ENCODE measurements around the gene IFNA13.

IFNA13 gene

DNA sequence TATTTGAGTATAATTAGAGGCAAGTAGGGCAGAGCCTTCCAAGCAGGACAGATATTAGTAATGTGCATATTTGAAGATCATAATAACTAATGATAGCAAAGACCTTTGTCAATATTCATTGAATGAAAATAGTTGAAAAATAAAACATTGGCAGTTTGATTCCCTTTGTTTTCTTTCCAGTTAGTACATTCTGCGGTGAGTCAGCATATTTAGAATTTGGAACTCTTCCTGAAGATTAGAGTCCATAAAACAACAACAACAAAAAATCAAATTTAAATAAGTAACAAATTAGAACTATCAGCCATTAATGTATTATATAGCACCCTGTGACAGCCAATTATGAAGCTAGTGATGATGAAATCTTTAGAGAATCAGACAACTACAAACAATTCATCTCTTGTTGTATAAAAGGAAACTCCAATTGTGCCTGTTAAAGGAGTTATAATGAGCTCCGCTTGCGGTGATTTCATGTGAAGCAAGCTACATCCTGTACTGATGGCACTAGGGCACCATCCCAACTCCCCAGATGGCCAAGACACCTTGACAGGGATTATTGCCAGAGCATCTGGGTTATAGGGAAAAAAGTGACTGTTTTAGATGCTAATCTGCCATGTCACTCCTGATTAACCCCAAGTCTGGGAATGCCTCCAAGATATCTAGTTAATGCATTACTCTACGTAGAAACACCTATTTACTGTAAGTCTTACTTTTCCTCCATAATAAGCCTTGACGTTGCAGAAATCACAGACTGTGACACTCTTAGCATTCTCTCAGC is 47.8 kb upstream of the IFNA13 start (continued):
- TF ChIP-seq ZNF843 (tag by site-specific recombination; IDR thresholded peaks at IDR 0.05) (no peak), ZNF133 (tag by site-specific recombination; IDR thresholded peaks at IDR 0.05) (no peak), GFI1B (tag by site-specific recombination; IDR thresholded peaks at IDR 0.05) (no peak)

DNA sequence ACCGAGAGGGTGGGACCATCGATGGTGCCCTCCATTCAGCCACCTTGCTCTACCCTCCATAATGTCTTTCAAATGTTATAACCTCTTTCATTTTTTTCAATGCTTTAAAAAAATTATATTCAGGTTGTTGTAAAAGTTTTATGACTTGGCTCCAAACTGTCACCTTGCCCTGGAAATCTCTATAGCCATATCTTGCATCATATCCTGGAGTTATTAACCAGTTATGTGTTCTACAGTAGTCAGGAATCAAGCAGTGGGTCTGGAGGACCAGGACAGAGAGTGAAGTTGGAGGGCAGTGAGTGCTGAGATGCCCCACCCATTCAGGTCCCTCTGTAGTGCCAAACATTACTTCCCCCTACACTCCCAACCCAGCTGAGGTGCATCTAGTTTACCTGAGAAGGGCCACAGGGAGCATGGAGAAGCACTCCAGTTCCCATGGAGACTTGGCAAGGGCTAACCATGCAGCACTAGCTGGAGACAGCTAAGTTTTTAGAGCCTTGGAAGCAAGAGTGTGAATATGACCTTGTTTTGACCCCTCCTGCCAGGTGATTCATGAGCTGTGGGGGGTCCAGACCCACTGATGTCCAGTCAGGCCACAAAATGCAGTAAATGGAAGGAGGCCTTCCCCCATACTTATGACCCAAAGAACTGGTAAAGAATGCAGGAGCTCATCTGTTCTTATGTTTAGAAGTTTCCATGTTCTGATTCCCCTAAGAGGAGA is 46.5 kb upstream of the IFNA13 start:
- no peak for TF ChIP-seq ZNF350 (tag by site-specific recombination; IDR thresholded peaks at IDR 0.05)
- TF ChIP-seq ZNF555 (tag by site-specific recombination; conservative IDR thresholded peaks at IDR 0.05) = no peak
- no peak for TF ChIP-seq ZNF37A (tag by site-specific recombination; IDR thresholded peaks at IDR 0.05)
- TF ChIP-seq, protein P1, sequence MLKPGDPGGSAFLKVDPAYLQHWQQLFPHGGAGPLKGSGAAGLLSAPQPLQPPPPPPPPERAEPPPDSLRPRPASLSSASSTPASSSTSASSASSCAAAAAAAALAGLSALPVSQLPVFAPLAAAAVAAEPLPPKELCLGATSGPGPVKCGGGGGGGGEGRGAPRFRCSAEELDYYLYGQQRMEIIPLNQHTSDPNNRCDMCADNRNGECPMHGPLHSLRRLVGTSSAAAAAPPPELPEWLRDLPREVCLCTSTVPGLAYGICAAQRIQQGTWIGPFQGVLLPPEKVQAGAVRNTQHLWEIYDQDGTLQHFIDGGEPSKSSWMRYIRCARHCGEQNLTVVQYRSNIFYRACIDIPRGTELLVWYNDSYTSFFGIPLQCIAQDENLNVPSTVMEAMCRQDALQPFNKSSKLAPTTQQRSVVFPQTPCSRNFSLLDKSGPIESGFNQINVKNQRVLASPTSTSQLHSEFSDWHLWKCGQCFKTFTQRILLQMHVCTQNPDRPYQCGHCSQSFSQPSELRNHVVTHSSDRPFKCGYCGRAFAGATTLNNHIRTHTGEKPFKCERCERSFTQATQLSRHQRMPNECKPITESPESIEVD (tag by site-specific recombination; IDR thresholded peaks at IDR 0.05) = no peak
- TF ChIP-seq ZNF174 (tag by site-specific recombination; IDR thresholded peaks at IDR 0.05) = no peak
- TF ChIP-seq, protein P2, sequence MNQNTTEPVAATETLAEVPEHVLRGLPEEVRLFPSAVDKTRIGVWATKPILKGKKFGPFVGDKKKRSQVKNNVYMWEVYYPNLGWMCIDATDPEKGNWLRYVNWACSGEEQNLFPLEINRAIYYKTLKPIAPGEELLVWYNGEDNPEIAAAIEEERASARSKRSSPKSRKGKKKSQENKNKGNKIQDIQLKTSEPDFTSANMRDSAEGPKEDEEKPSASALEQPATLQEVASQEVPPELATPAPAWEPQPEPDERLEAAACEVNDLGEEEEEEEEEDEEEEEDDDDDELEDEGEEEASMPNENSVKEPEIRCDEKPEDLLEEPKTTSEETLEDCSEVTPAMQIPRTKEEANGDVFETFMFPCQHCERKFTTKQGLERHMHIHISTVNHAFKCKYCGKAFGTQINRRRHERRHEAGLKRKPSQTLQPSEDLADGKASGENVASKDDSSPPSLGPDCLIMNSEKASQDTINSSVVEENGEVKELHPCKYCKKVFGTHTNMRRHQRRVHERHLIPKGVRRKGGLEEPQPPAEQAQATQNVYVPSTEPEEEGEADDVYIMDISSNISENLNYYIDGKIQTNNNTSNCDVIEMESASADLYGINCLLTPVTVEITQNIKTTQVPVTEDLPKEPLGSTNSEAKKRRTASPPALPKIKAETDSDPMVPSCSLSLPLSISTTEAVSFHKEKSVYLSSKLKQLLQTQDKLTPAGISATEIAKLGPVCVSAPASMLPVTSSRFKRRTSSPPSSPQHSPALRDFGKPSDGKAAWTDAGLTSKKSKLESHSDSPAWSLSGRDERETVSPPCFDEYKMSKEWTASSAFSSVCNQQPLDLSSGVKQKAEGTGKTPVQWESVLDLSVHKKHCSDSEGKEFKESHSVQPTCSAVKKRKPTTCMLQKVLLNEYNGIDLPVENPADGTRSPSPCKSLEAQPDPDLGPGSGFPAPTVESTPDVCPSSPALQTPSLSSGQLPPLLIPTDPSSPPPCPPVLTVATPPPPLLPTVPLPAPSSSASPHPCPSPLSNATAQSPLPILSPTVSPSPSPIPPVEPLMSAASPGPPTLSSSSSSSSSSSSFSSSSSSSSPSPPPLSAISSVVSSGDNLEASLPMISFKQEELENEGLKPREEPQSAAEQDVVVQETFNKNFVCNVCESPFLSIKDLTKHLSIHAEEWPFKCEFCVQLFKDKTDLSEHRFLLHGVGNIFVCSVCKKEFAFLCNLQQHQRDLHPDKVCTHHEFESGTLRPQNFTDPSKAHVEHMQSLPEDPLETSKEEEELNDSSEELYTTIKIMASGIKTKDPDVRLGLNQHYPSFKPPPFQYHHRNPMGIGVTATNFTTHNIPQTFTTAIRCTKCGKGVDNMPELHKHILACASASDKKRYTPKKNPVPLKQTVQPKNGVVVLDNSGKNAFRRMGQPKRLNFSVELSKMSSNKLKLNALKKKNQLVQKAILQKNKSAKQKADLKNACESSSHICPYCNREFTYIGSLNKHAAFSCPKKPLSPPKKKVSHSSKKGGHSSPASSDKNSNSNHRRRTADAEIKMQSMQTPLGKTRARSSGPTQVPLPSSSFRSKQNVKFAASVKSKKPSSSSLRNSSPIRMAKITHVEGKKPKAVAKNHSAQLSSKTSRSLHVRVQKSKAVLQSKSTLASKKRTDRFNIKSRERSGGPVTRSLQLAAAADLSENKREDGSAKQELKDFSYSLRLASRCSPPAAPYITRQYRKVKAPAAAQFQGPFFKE (tag by site-specific recombination; IDR thresholded peaks at IDR 0.05; ENCODE audit: borderline replicate concordance) = no peak
- TF ChIP-seq KLF1 (tag by site-specific recombination; IDR thresholded peaks at IDR 0.05) = no peak
- no peak for TF ChIP-seq ZNF747 (tag by site-specific recombination; IDR thresholded peaks at IDR 0.05)
- TF ChIP-seq SALL2 (tag by site-specific recombination; IDR thresholded peaks at IDR 0.05; ENCODE audit: borderline replicate concordance) = no peak
- no peak for TF ChIP-seq ZNF221 (tag by site-specific recombination; IDR thresholded peaks at IDR 0.05; ENCODE audit: borderline replicate concordance)
- no peak for TF ChIP-seq ZNF292 (tag by site-specific recombination; IDR thresholded peaks at IDR 0.05; ENCODE audit: borderline replicate concordance, low read depth)
- no peak for TF ChIP-seq ZNF843 (tag by site-specific recombination; IDR thresholded peaks at IDR 0.05)
- no peak for TF ChIP-seq ZFP3 (tag by site-specific recombination; IDR thresholded peaks at IDR 0.05; ENCODE audit: low read depth)
- TF ChIP-seq, protein P3, sequence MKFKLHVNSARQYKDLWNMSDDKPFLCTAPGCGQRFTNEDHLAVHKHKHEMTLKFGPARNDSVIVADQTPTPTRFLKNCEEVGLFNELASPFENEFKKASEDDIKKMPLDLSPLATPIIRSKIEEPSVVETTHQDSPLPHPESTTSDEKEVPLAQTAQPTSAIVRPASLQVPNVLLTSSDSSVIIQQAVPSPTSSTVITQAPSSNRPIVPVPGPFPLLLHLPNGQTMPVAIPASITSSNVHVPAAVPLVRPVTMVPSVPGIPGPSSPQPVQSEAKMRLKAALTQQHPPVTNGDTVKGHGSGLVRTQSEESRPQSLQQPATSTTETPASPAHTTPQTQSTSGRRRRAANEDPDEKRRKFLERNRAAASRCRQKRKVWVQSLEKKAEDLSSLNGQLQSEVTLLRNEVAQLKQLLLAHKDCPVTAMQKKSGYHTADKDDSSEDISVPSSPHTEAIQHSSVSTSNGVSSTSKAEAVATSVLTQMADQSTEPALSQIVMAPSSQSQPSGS (tag by site-specific recombination; IDR thresholded peaks at IDR 0.05; ENCODE audit: low read depth) = no peak
- TF ChIP-seq ZNF670 (tag by site-specific recombination; IDR thresholded peaks at IDR 0.05; ENCODE audit: low read depth) = no peak
- Histone ChIP-seq H3K27ac (ENCODE audit: extremely low read depth, low read depth, low read length) (no peak overlapping the region), H3K4me3 (ENCODE audit: low read depth, low read length) (no peak overlapping the region), H3K9me3 (ENCODE audit: control insufficient read depth, insufficient read depth, low read depth, low read length) (no peaks in the 10 kb centered on the region), H3K4me1 (ENCODE audit: control insufficient read depth, insufficient read depth, low read length) (no peaks in the 10 kb centered on the region), H3K36me3 (ENCODE audit: control insufficient read depth in 2 of 2, insufficient read depth in 1 of 2, low read length in 2 of 2) (no peaks in the 10 kb centered on the region)
- CTCF ChIA-PET = interaction anchor here (0.6 to 1.1 kb wide), 3 partner anchors 18 to 96 kb away, joined by 3 to 4 read pairs (median 3); no protein-coding TSS in a partner anchor
- POLR2A ChIA-PET = no interaction called here
